Neuronal stem cell (in vitro differentiated cells): ENCODE data around the gene HPCAL1.

ENCODE experiments used
- DNase-seq: peaks from one replicate; pipeline ENCODE4 v3.0.0-alpha.2; 2013; ENCODE audit warnings: low spot score
- H2AFZ ChIP-seq: one replicate; pipeline ENCODE4 v1.6.1; 2013; ENCODE audit warnings: mild to moderate bottlenecking, low read length, inconsistent platforms
- H2AK5ac ChIP-seq: 2 replicates; pipeline ENCODE4 v1.6.1; 2013; ENCODE audit warnings: low read depth, mild to moderate bottlenecking, inconsistent platforms, low read length, moderate library complexity, mixed read lengths
- H2BK120ac ChIP-seq: 2 replicates; pipeline ENCODE4 v1.6.1; 2013; ENCODE audit warnings: low read depth, mild to moderate bottlenecking, inconsistent platforms, low read length, moderate library complexity, mixed read lengths
- H2BK12ac ChIP-seq: one replicate; pipeline ENCODE4 v1.6.1; 2013; ENCODE audit warnings: low read length, inconsistent platforms
- H2BK15ac ChIP-seq: 2 replicates; pipeline ENCODE4 v1.6.1; 2013; ENCODE audit warnings: mild to moderate bottlenecking, low read length, inconsistent platforms, mixed read lengths
- H2BK5ac ChIP-seq: one replicate; pipeline ENCODE4 v1.6.1; 2013; ENCODE audit warnings: inconsistent platforms, mild to moderate bottlenecking, low read length, moderate library complexity
- H3K14ac ChIP-seq: one replicate; pipeline ENCODE4 v1.6.1; 2013; ENCODE audit warnings: low read length, inconsistent platforms
- H3K18ac ChIP-seq: 2 replicates; pipeline ENCODE4 v1.6.1; 2013; ENCODE audit warnings: low read length, inconsistent platforms
- H3K23ac ChIP-seq: 2 replicates; pipeline ENCODE4 v1.6.1; 2013; ENCODE audit warnings: low read depth, mild to moderate bottlenecking, mixed read lengths, low read length, inconsistent platforms; ENCODE audit not compliant: poor library complexity
- H3K27ac ChIP-seq: replicated peaks from 3 replicates; pipeline ENCODE4 v1.5.1; 2013; ENCODE audit warnings: low read length, inconsistent platforms
- H3K27me3 ChIP-seq, 3 experiments: 2 replicates each; pipeline ENCODE4 v1.6.1; 2013; ENCODE audit warnings: low read length in 3 of 3, mild to moderate bottlenecking in 2 of 3, inconsistent platforms in 1 of 3, low read depth in 1 of 3, mixed read lengths in 1 of 3, moderate library complexity in 1 of 3; ENCODE audit not compliant: control insufficient read depth in 3 of 3, insufficient read depth in 3 of 3
- H3K36me3 ChIP-seq, 2 donors: replicated peaks in 1 of 2; 2 replicates each; pipeline ENCODE4 v1.6.1; 2013; ENCODE audit warnings: low read length in 2 of 2; ENCODE audit not compliant: control insufficient read depth in 2 of 2, insufficient read depth in 2 of 2
- H3K4ac ChIP-seq: 2 replicates; pipeline ENCODE4 v1.6.1; 2013; ENCODE audit warnings: inconsistent platforms, mild to moderate bottlenecking, low read length, moderate library complexity
- H3K4me1 ChIP-seq, 2 donors: 1 replicate in 1 of 2; 2 replicates in 1 of 2; pipeline ENCODE4 v1.6.1; 2013; ENCODE audit warnings: low read length in 2 of 2, low read depth in 1 of 2; ENCODE audit not compliant: control insufficient read depth in 2 of 2, insufficient read depth in 1 of 2
- H3K4me2 ChIP-seq: one replicate; pipeline ENCODE4 v1.6.1; 2013; ENCODE audit warnings: mild to moderate bottlenecking, low read length, inconsistent platforms; ENCODE audit not compliant: insufficient read depth, poor library complexity, severe bottlenecking
- H3K4me3 ChIP-seq, 2 donors: 2 replicates each; pipeline ENCODE4 v1.5.1; 2013; ENCODE audit warnings: low read length in 2 of 2, mild to moderate bottlenecking in 2 of 2, inconsistent platforms in 1 of 2, moderate library complexity in 1 of 2
- H3K79me1 ChIP-seq: one replicate; pipeline ENCODE4 v1.6.1; 2013; ENCODE audit warnings: low read depth, mild to moderate bottlenecking, inconsistent platforms, low read length, moderate library complexity
- H3K9ac ChIP-seq: one replicate; pipeline ENCODE4 v1.6.1; 2013; ENCODE audit warnings: mild to moderate bottlenecking, low read depth, low read length, inconsistent platforms; ENCODE audit not compliant: poor library complexity
- H3K9me3 ChIP-seq, 2 donors: replicated peaks in 1 of 2; 2 replicates each; pipeline versions ENCODE3 to v1.6.1; 2013; ENCODE audit warnings: low read length in 2 of 2, mild to moderate bottlenecking in 2 of 2, inconsistent platforms in 1 of 2, low read depth in 1 of 2, mixed read lengths in 1 of 2, moderate library complexity in 1 of 2; ENCODE audit not compliant: control insufficient read depth in 2 of 2, insufficient read depth in 1 of 2
- H4K8ac ChIP-seq: one replicate; pipeline ENCODE4 v1.6.1; 2013; ENCODE audit warnings: low read depth, mild to moderate bottlenecking, inconsistent platforms, low read length, moderate library complexity
- H4K91ac ChIP-seq: one replicate; pipeline ENCODE4 v1.6.1; 2013; ENCODE audit warnings: low read length, low read depth, mild to moderate bottlenecking, inconsistent platforms; ENCODE audit not compliant: poor library complexity
- WGBS, 2 donors: extraction: QIAGEN DNeasy Blood & Tissue Kit; methylation state at CpG; one replicate each; pipeline ENCODE4 v1.1.7; 2013; ENCODE audit warnings: missing lambda C conversion rate in 2 of 2, mixed read lengths in 1 of 2; ENCODE audit not compliant: insufficient read length in 2 of 2, insufficient replicate concordance in 1 of 2; ENCODE audit errors: extremely low coverage in 2 of 2; 5-methylcytosine and 5-hydroxymethylcytosine counted together

The HPCAL1 gene

GRCh38 chr2:10350761-10351160 is 48.1 kb downstream of the HPCAL1 start:
- H3K18ac ChIP-seq: no peak overlapping the region
- DNase-seq: no peak

GRCh38 chr2:10352361-10352760 is 49.7 kb downstream of the HPCAL1 start:
- no peak overlapping the region for H2BK15ac ChIP-seq
- no peak overlapping the region for H3K27ac ChIP-seq

More at GRCh38 chr2:10350761-10351160, 48.1 kb downstream of the HPCAL1 start:
- no peak overlapping the region for H4K91ac ChIP-seq
- H3K4me2 ChIP-seq: no peak overlapping the region
- no peaks in the 10 kb centered on the region for H3K36me3 ChIP-seq
- no peak overlapping the region for H3K9ac ChIP-seq
- no peaks in the 10 kb centered on the region for H3K9me3 ChIP-seq
- no peak overlapping the region for H2BK12ac ChIP-seq
- no peak overlapping the region for H2BK120ac ChIP-seq
- H3K79me1 ChIP-seq: no peaks in the 10 kb centered on the region
- no peak overlapping the region for H3K4me3 ChIP-seq
- no CpG with 5 or more reads among the region's 5 CpGs for WGBS, 2 donors
- no peak overlapping the region for H3K4ac ChIP-seq
- no peak overlapping the region for H2AK5ac ChIP-seq
- H3K4me1 ChIP-seq: peaks cover 7 to 12% of the 10 kb centered on the region in 2 donors
- no peak overlapping the region for H3K27ac ChIP-seq
- no peak overlapping the region for H2BK15ac ChIP-seq
- H2AFZ ChIP-seq: no peak overlapping the region
- H3K27me3 ChIP-seq: no peaks in the 10 kb centered on the region
- H2BK5ac ChIP-seq: no peak overlapping the region
- H3K23ac ChIP-seq: no peak overlapping the region
- H3K14ac ChIP-seq: no peak overlapping the region
- H4K8ac ChIP-seq: no peak overlapping the region

GRCh38 chr2:10352972-10353371 is 50.3 kb downstream of the HPCAL1 start:
- Histone ChIP-seq H3K4me2 (no peak overlapping the region), H2BK120ac (no peak overlapping the region), H2BK12ac (no peak overlapping the region), H2BK15ac (no peak overlapping the region), H3K27ac (no peak overlapping the region), H3K4me3 (no peak overlapping the region), H3K4me1 (peaks cover 1 to 2% of the 10 kb centered on the region in 2 donors), H3K4ac (no peak overlapping the region), H3K14ac (no peak overlapping the region), H4K8ac (no peak overlapping the region), H3K36me3 (no peaks in the 10 kb centered on the region), H2BK5ac (no peak overlapping the region), H2AK5ac (no peak overlapping the region), H3K18ac (no peak overlapping the region), H3K23ac (no peak overlapping the region), H3K79me1 (no peaks in the 10 kb centered on the region), H3K9ac (no peak overlapping the region), H4K91ac (no peak overlapping the region), H2AFZ (no peak overlapping the region), H3K9me3 (no peaks in the 10 kb centered on the region), H3K27me3 (no peaks in the 10 kb centered on the region)
- WGBS, 2 donors: no CpG with 5 or more reads among the region's 7 CpGs
- DNase-seq: no peak

More at GRCh38 chr2:10352361-10352760, 49.7 kb downstream of the HPCAL1 start:
- Histone ChIP-seq H2BK120ac (no peak overlapping the region), H2BK12ac (no peak overlapping the region), H3K36me3 (no peaks in the 10 kb centered on the region), H3K9ac (no peak overlapping the region), H3K18ac (peak overlapping the region; percentile 55), H2BK5ac (no peak overlapping the region), H4K8ac (no peak overlapping the region), H3K4me2 (no peak overlapping the region), H3K27me3 (no peaks in the 10 kb centered on the region), H4K91ac (no peak overlapping the region), H3K4me3 (no peak overlapping the region), H3K4me1 (peaks cover 0 to 1% of the 10 kb centered on the region in 2 donors), H2AFZ (no peak overlapping the region), H3K14ac (no peak overlapping the region), H3K79me1 (no peaks in the 10 kb centered on the region), H2AK5ac (no peak overlapping the region), H3K9me3 (no peaks in the 10 kb centered on the region), H3K4ac (no peak overlapping the region), H3K23ac (no peak overlapping the region)
- no CpG with 5 or more reads among the region's 5 CpGs for WGBS, 2 donors
- DNase-seq: no peak

GRCh38 chr2:10353931-10354330 is 51.2 kb downstream of the HPCAL1 start:
- no peak overlapping the region for H3K4me2 ChIP-seq
- H3K9ac ChIP-seq: no peak overlapping the region
- H3K23ac ChIP-seq: no peak overlapping the region
- H3K9me3 ChIP-seq: no peaks in the 10 kb centered on the region
- no peak overlapping the region for H3K27ac ChIP-seq
- H3K4me3 ChIP-seq: no peak overlapping the region
- H2AFZ ChIP-seq: no peak overlapping the region
- H2BK12ac ChIP-seq: no peak overlapping the region
- no peak overlapping the region for H3K14ac ChIP-seq
- no peak overlapping the region for H3K4ac ChIP-seq
- no peaks in the 10 kb centered on the region for H3K36me3 ChIP-seq
- H2BK15ac ChIP-seq: no peak overlapping the region
- H2BK120ac ChIP-seq: no peak overlapping the region
- no peak for DNase-seq
- H2AK5ac ChIP-seq: no peak overlapping the region
- no peak overlapping the region for H2BK5ac ChIP-seq
- no peaks in the 10 kb centered on the region for H3K79me1 ChIP-seq
- H3K4me1 ChIP-seq: peaks cover 1 to 2% of the 10 kb centered on the region in 2 donors
- H4K8ac ChIP-seq: no peak overlapping the region
- H3K18ac ChIP-seq: no peak overlapping the region
- WGBS, 2 donors: no CpG with 5 or more reads among the region's 9 CpGs
- no peak overlapping the region for H4K91ac ChIP-seq
- H3K27me3 ChIP-seq: no peaks in the 10 kb centered on the region
